ENCODE measurements around the gene ZNF227.

GRCh38 chr19:44255705-44256411, 43.5 kb downstream of the ZNF227 start:
- TF ChIP-seq POLR2A (IDR thresholded peaks at IDR 0.05), result no peak
- TF ChIP-seq, protein P1, sequence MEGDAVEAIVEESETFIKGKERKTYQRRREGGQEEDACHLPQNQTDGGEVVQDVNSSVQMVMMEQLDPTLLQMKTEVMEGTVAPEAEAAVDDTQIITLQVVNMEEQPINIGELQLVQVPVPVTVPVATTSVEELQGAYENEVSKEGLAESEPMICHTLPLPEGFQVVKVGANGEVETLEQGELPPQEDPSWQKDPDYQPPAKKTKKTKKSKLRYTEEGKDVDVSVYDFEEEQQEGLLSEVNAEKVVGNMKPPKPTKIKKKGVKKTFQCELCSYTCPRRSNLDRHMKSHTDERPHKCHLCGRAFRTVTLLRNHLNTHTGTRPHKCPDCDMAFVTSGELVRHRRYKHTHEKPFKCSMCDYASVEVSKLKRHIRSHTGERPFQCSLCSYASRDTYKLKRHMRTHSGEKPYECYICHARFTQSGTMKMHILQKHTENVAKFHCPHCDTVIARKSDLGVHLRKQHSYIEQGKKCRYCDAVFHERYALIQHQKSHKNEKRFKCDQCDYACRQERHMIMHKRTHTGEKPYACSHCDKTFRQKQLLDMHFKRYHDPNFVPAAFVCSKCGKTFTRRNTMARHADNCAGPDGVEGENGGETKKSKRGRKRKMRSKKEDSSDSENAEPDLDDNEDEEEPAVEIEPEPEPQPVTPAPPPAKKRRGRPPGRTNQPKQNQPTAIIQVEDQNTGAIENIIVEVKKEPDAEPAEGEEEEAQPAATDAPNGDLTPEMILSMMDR (IDR thresholded peaks at IDR 0.05), result no peak
